GM18505 (cell line): ENCODE data around the gene IFNL3.
"Not testable (repeated sequence)": the region's sequence is repeated elsewhere in the genome, so short reads cannot be mapped to it uniquely, and the experiment has no call there.

Experiments
- ATAC-seq: cut with Tn5 transposase; IDR thresholded peaks from one replicate; pipeline ENCODE4 v1.9.1; 2021; ENCODE audit not compliant: unreplicated experiment
- POLR2A ChIP-seq: IDR thresholded peaks from 4 replicates; pipeline ENCODE4 v1.6.1; 2011; ENCODE audit warnings: borderline replicate concordance; ENCODE audit not compliant: insufficient read depth, insufficient read length; ENCODE audit errors: extremely low read depth

The IFNL3 gene

GRCh38 chr19:39246951-39247669, 2.3 kb upstream of the IFNL3 start:
- no peak for ATAC-seq
- no peak for TF ChIP-seq POLR2A

DNA sequence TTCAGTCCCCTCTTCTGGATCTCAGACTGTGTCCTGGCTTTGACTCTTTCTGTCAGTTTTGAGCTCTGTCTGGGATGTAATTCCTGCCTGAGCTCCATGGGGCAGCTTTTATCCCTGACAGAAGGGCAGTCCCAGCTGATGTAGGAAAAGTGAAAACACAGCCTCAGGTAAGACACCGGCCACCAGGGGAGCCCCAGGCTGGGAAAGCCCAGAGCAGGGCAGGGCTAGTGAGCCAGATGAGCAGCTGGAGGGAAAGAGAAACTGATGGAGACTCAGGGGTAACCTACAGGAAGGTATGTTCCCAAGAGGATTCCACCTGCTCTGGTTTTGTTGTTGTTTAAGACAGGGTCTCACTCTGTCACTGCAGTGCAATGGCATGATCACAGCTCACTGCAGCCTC, 360 bp upstream of the IFNL3 start:
- ATAC-seq, result not testable (repeated sequence)

DNA sequence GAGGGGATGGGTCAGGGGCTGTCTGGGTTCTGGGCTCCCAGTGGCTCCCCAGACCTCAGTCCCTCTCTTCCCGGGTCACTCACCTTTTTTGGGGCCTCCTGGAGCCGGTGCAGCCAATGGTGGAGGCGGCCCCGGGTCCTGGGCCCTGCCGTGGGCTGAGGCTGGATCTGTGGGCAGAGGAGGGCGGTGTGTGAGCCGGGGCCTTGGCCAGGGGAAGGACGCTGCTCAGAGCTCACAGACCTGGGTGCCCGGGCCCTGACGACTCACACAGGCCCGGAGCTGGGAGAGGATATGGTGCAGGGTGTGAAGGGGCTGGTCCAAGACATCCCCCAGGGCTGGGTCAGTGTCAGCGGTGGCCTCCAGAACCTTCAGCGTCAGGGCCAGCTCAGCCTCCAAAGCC, 1.1 kb downstream of the IFNL3 start:
- ATAC-seq, result not testable (repeated sequence)

DNA sequence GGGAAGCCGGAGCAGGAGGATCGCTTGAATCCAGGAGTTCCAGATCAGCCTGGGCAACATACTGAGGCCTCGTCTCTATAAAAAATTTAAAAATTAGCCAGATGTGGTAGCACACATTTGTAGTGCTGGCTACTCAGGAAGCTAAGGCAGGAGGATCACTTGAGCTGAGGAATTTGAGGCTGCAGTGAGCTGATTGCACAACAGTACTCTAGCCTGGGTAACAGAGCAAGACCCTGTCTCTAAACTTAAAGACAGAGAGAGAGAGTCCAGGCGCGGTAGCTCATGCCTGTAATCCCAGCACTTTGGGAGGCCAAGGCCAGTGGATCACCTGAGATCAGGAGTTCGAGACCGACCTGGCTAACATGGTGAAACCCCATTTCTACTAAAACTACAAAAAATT, 4.4 kb downstream of the IFNL3 start:
- ATAC-seq, result no peak
- TF ChIP-seq POLR2A, result no peak

- no peak for ATAC-seq
- no peak for TF ChIP-seq POLR2A
Observed at GRCh38 chr19:39238944-39239343, 5.9 kb downstream of the IFNL3 start.

DNA sequence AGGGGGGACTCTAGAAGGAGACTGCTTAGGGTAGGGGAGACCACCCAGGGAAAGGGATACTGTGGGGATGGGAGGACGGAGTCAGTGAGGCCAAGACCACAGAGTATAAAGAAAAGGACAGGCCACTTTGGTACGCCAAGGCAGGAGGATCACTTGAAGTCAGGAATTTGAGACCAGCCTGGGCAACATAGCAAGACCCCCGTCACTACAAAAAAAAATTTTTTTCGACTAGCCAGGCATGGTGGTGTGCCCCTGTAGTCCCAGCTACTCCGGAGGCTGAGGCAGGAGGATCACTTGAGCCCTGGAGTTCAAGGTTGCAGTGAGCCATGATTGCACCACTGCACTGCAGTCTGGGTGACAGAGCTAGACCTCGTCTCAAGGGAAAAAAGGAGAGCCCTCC, 6.6 kb downstream of the IFNL3 start:
- ATAC-seq, result no peak
- TF ChIP-seq POLR2A, result no peak

GRCh38 chr19:39237200-39238184, 7.3 kb downstream of the IFNL3 start:
- peak; percentile 44 for ATAC-seq
- peak; percentile 47 for TF ChIP-seq POLR2A

- no peak for ATAC-seq
- TF ChIP-seq POLR2A, result no peak
Observed at GRCh38 chr19:39236527-39236926, 8.3 kb downstream of the IFNL3 start.

GRCh38 chr19:39232708-39233107, 12.1 kb downstream of the IFNL3 start:
- TF ChIP-seq POLR2A, result no peak
- ATAC-seq, result no peak

DNA sequence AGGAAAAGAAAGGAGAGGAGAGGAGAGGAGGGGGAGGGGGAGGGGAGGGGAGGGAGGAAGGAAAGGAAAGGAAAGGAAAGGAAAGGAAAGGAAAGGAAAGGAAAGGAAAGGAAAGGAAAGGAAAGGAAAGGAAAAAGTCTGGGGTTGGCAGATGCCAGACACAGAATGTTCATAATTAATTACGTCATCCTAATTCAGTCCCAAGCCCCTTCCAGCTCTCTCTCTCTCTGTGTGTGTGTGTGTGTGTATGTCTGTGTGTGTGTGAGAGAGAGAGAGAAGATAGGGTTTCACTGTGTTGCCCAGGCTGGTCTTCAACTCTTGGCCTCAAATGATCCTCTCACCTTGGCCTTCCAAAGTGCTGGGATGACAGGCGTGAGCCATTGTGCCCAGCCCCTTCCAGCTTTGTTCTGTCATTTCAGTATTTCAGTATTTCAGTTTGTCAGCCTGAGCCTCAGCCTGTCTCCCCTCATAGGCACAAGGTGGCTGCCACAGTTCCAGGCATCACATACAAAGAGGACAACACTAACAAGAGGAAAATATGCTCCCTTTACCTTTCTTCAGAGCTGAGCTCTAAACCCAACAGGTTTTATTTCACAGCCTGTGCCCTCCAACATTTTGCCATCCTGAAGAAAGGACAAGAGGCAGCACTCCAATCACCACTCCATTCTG, 14.6 kb downstream of the IFNL3 start:
- TF ChIP-seq POLR2A, result no peak
- ATAC-seq, result no peak

- no peak for ATAC-seq
Observed at GRCh38 chr19:39224910-39225309, 19.9 kb downstream of the IFNL3 start.

GRCh38 chr19:39223703-39224279, 21.0 kb downstream of the IFNL3 start:
- no peak for ATAC-seq
- no peak for TF ChIP-seq POLR2A

More at GRCh38 chr19:39224910-39225309, 19.9 kb downstream of the IFNL3 start:
- no peak for TF ChIP-seq POLR2A

- ATAC-seq, result not testable (repeated sequence)
Observed at GRCh38 chr19:39219108-39219507, 25.7 kb downstream of the IFNL3 start.

GRCh38 chr19:39218230-39219007, 26.4 kb downstream of the IFNL3 start:
- ATAC-seq, result no peak
- no peak for TF ChIP-seq POLR2A
